ENCODE measurements around the gene ICOSLG.
"Not testable (repeated sequence)": the region's sequence is repeated elsewhere in the genome, so short reads cannot be mapped to it uniquely, and the experiment has no call there.

ICOSLG gene

GRCh38 chr21:44225605-44226004, 15.1 kb downstream of the ICOSLG start:
- H3K9ac ChIP-seq (ENCODE audit: low read length); H4K8ac ChIP-seq (ENCODE audit: low read depth, low read length); H3K27me3 ChIP-seq (ENCODE audit: insufficient read depth, low read length, poor library complexity); H3K4me2 ChIP-seq (ENCODE audit: low read length); H3K4me1 ChIP-seq (ENCODE audit: control insufficient read depth, low read depth, low read length); H4K5ac ChIP-seq (ENCODE audit: low read length); H2AK5ac ChIP-seq (ENCODE audit: low read length); H3K79me2 ChIP-seq (ENCODE audit: control insufficient read depth, insufficient read depth, low read length); H3K56ac ChIP-seq (ENCODE audit: low read length); H3K36me3 ChIP-seq (ENCODE audit: control insufficient read depth, insufficient read depth, low read length); H3K27ac ChIP-seq (ENCODE audit: low read depth, low read length); H2BK15ac ChIP-seq (replicated peaks; ENCODE audit: low read depth); DNase-seq; H3K18ac ChIP-seq (ENCODE audit: low read length); H3K4me3 ChIP-seq (ENCODE audit: low read length); H3K4ac ChIP-seq (ENCODE audit: low read depth, low read length); H3K23ac ChIP-seq (ENCODE audit: low read length); H3K79me1 ChIP-seq (ENCODE audit: low read length); H2BK120ac ChIP-seq (ENCODE audit: low read depth, low read length); H2BK5ac ChIP-seq (ENCODE audit: low read length): not testable (repeated sequence)
- no CpG with 5 or more reads among the region's 6 CpGs for WGBS (ENCODE audit: extremely low coverage, insufficient coverage, low lambda C conversion rate)

- H2AK5ac ChIP-seq (ENCODE audit: low read length); H3K36me3 ChIP-seq (ENCODE audit: control insufficient read depth, insufficient read depth, low read length); H2BK5ac ChIP-seq (ENCODE audit: low read length); H3K4ac ChIP-seq (ENCODE audit: low read depth, low read length); H3K27ac ChIP-seq (ENCODE audit: low read depth, low read length); H3K4me3 ChIP-seq (ENCODE audit: low read length); H3K56ac ChIP-seq (ENCODE audit: low read length); H3K79me1 ChIP-seq (ENCODE audit: low read length); H3K4me2 ChIP-seq (ENCODE audit: low read length); H3K4me1 ChIP-seq (ENCODE audit: control insufficient read depth, low read depth, low read length); H3K23ac ChIP-seq (ENCODE audit: low read length); DNase-seq; H2BK15ac ChIP-seq (replicated peaks; ENCODE audit: low read depth); H4K5ac ChIP-seq (ENCODE audit: low read length); H4K8ac ChIP-seq (ENCODE audit: low read depth, low read length); H3K9ac ChIP-seq (ENCODE audit: low read length); H3K27me3 ChIP-seq (ENCODE audit: insufficient read depth, low read length, poor library complexity); H3K79me2 ChIP-seq (ENCODE audit: control insufficient read depth, insufficient read depth, low read length); H2BK120ac ChIP-seq (ENCODE audit: low read depth, low read length); H3K18ac ChIP-seq (ENCODE audit: low read length): not testable (repeated sequence)
- WGBS (ENCODE audit: extremely low coverage, insufficient coverage, low lambda C conversion rate), result no CpG with 5 or more reads among the region's 5 CpGs
These were observed 17.4 kb downstream of the ICOSLG start for GRCh38 chr21:44223334-44223733.

- not testable (repeated sequence) for H4K5ac ChIP-seq (ENCODE audit: low read length); H3K9ac ChIP-seq (ENCODE audit: low read length); H3K23ac ChIP-seq (ENCODE audit: low read length); H3K4me2 ChIP-seq (ENCODE audit: low read length); H3K36me3 ChIP-seq (ENCODE audit: control insufficient read depth, insufficient read depth, low read length); H3K18ac ChIP-seq (ENCODE audit: low read length); DNase-seq; H3K79me2 ChIP-seq (ENCODE audit: control insufficient read depth, insufficient read depth, low read length); H3K4ac ChIP-seq (ENCODE audit: low read depth, low read length); H3K27ac ChIP-seq (ENCODE audit: low read depth, low read length); H2BK120ac ChIP-seq (ENCODE audit: low read depth, low read length); H3K4me1 ChIP-seq (ENCODE audit: control insufficient read depth, low read depth, low read length); H3K4me3 ChIP-seq (ENCODE audit: low read length); H2BK5ac ChIP-seq (ENCODE audit: low read length); H2BK15ac ChIP-seq (replicated peaks; ENCODE audit: low read depth); H3K56ac ChIP-seq (ENCODE audit: low read length); H2AK5ac ChIP-seq (ENCODE audit: low read length); H3K79me1 ChIP-seq (ENCODE audit: low read length); H3K27me3 ChIP-seq (ENCODE audit: insufficient read depth, low read length, poor library complexity); H4K8ac ChIP-seq (ENCODE audit: low read depth, low read length)
- no CpG with 5 or more reads among the region's 18 CpGs for WGBS (ENCODE audit: extremely low coverage, insufficient coverage, low lambda C conversion rate)
These were observed 20.1 kb downstream of the ICOSLG start for GRCh38 chr21:44220674-44221073.

- not testable (repeated sequence) for H3K79me1 ChIP-seq (ENCODE audit: low read length); H3K4me3 ChIP-seq (ENCODE audit: low read length); H4K5ac ChIP-seq (ENCODE audit: low read length); H2BK5ac ChIP-seq (ENCODE audit: low read length); H3K79me2 ChIP-seq (ENCODE audit: control insufficient read depth, insufficient read depth, low read length); H3K23ac ChIP-seq (ENCODE audit: low read length); H3K4ac ChIP-seq (ENCODE audit: low read depth, low read length); DNase-seq; H2BK15ac ChIP-seq (replicated peaks; ENCODE audit: low read depth); H4K8ac ChIP-seq (ENCODE audit: low read depth, low read length); H3K18ac ChIP-seq (ENCODE audit: low read length); H2BK120ac ChIP-seq (ENCODE audit: low read depth, low read length); H3K4me1 ChIP-seq (ENCODE audit: control insufficient read depth, low read depth, low read length); H3K36me3 ChIP-seq (ENCODE audit: control insufficient read depth, insufficient read depth, low read length); H3K9ac ChIP-seq (ENCODE audit: low read length); H3K4me2 ChIP-seq (ENCODE audit: low read length); H3K56ac ChIP-seq (ENCODE audit: low read length); H3K27ac ChIP-seq (ENCODE audit: low read depth, low read length); H2AK5ac ChIP-seq (ENCODE audit: low read length); H3K27me3 ChIP-seq (ENCODE audit: insufficient read depth, low read length, poor library complexity)
- WGBS (ENCODE audit: extremely low coverage, insufficient coverage, low lambda C conversion rate), result no CpG with 5 or more reads among the region's 8 CpGs
These were observed 22.3 kb downstream of the ICOSLG start for GRCh38 chr21:44218461-44218860.

GRCh38 chr21:44211978-44212377, 28.8 kb downstream of the ICOSLG start:
- not testable (repeated sequence) for H3K4ac ChIP-seq (ENCODE audit: low read depth, low read length); H3K56ac ChIP-seq (ENCODE audit: low read length); H2BK15ac ChIP-seq (replicated peaks; ENCODE audit: low read depth); H2BK5ac ChIP-seq (ENCODE audit: low read length); H4K8ac ChIP-seq (ENCODE audit: low read depth, low read length); H3K4me1 ChIP-seq (ENCODE audit: control insufficient read depth, low read depth, low read length); H3K4me2 ChIP-seq (ENCODE audit: low read length); H2AK5ac ChIP-seq (ENCODE audit: low read length); H3K4me3 ChIP-seq (ENCODE audit: low read length); H3K18ac ChIP-seq (ENCODE audit: low read length); DNase-seq; H3K79me1 ChIP-seq (ENCODE audit: low read length); H3K23ac ChIP-seq (ENCODE audit: low read length); H3K9ac ChIP-seq (ENCODE audit: low read length); H3K36me3 ChIP-seq (ENCODE audit: control insufficient read depth, insufficient read depth, low read length); H3K27ac ChIP-seq (ENCODE audit: low read depth, low read length); H4K5ac ChIP-seq (ENCODE audit: low read length); H3K27me3 ChIP-seq (ENCODE audit: insufficient read depth, low read length, poor library complexity); H2BK120ac ChIP-seq (ENCODE audit: low read depth, low read length); H3K79me2 ChIP-seq (ENCODE audit: control insufficient read depth, insufficient read depth, low read length)
- no CpG with 5 or more reads among the region's 2 CpGs for WGBS (ENCODE audit: extremely low coverage, insufficient coverage, low lambda C conversion rate)

GRCh38 chr21:44211574-44211973, 29.2 kb downstream of the ICOSLG start:
- not testable (repeated sequence) for H3K56ac ChIP-seq (ENCODE audit: low read length); H3K79me1 ChIP-seq (ENCODE audit: low read length); H3K4me2 ChIP-seq (ENCODE audit: low read length); H3K4ac ChIP-seq (ENCODE audit: low read depth, low read length); H2AK5ac ChIP-seq (ENCODE audit: low read length); H3K79me2 ChIP-seq (ENCODE audit: control insufficient read depth, insufficient read depth, low read length); H3K4me1 ChIP-seq (ENCODE audit: control insufficient read depth, low read depth, low read length); H3K4me3 ChIP-seq (ENCODE audit: low read length); H3K27me3 ChIP-seq (ENCODE audit: insufficient read depth, low read length, poor library complexity); DNase-seq; H2BK5ac ChIP-seq (ENCODE audit: low read length); H3K23ac ChIP-seq (ENCODE audit: low read length); H3K27ac ChIP-seq (ENCODE audit: low read depth, low read length); H4K8ac ChIP-seq (ENCODE audit: low read depth, low read length); H3K9ac ChIP-seq (ENCODE audit: low read length); H4K5ac ChIP-seq (ENCODE audit: low read length); H3K36me3 ChIP-seq (ENCODE audit: control insufficient read depth, insufficient read depth, low read length); H2BK120ac ChIP-seq (ENCODE audit: low read depth, low read length); H2BK15ac ChIP-seq (replicated peaks; ENCODE audit: low read depth); H3K18ac ChIP-seq (ENCODE audit: low read length)
- no CpG with 5 or more reads among the region's 3 CpGs for WGBS (ENCODE audit: extremely low coverage, insufficient coverage, low lambda C conversion rate)
